Measurements from ENCODE around the gene KAZN.

The KAZN gene

GRCh38 chr1:14553711-14554110, 44.8 kb upstream of the KAZN start:
- no peak overlapping the region for H2BK120ac ChIP-seq (ENCODE audit: low read depth, low read length)
- H2BK15ac ChIP-seq (ENCODE audit: low read depth, poor library complexity, severe bottlenecking): no peak overlapping the region
- no peak overlapping the region for H4K8ac ChIP-seq (ENCODE audit: low read length)
- H3K9ac ChIP-seq (ENCODE audit: low read length): no peak overlapping the region
- no peak overlapping the region for H3K4me2 ChIP-seq (ENCODE audit: low read length, poor library complexity, severe bottlenecking)
- no peak for DNase-seq
- no peaks in the 10 kb centered on the region for H3K79me1 ChIP-seq (replicated peaks; ENCODE audit: low read length, poor library complexity, severe bottlenecking)
- no peak overlapping the region for H3K18ac ChIP-seq (ENCODE audit: low read depth in 1 of 2, low read length in 2 of 2)
- H2AK5ac ChIP-seq (ENCODE audit: low read length, severe bottlenecking): no peak overlapping the region
- no peaks in the 10 kb centered on the region for H3K9me3 ChIP-seq (ENCODE audit: control insufficient read depth, low read length)
- WGBS: 84% methylated on average over 7 of the region's 7 CpGs
- H3K4me1 ChIP-seq (ENCODE audit: control insufficient read depth, insufficient read depth, low read depth, low read length): no peaks in the 10 kb centered on the region
- H3K4me3 ChIP-seq (ENCODE audit: insufficient read depth in 1 of 2, low read depth in 1 of 2, low read length in 2 of 2): no peak overlapping the region
- no peak overlapping the region for H2BK5ac ChIP-seq (ENCODE audit: low read depth, low read length, poor library complexity, severe bottlenecking)
- H2AFZ ChIP-seq (ENCODE audit: low read depth, low read length): no peak overlapping the region
- H3K4ac ChIP-seq (ENCODE audit: low read depth in 1 of 2, low read length in 2 of 2): no peak overlapping the region
- H3K23ac ChIP-seq (ENCODE audit: low read length in 2 of 2): no peak overlapping the region
- peaks cover 0 to under 1% of the 10 kb centered on the region in 2 experiments for H3K27me3 ChIP-seq (ENCODE audit: control insufficient read depth in 1 of 2, insufficient read depth in 1 of 2, low read length in 2 of 2)
- no peaks in the 10 kb centered on the region for H3K36me3 ChIP-seq (ENCODE audit: control insufficient read depth in 1 of 2, insufficient read depth in 2 of 2, low read depth in 1 of 2, low read length in 2 of 2)
- no peak overlapping the region for H3K14ac ChIP-seq (ENCODE audit: low read length in 2 of 2)
- H2BK12ac ChIP-seq (ENCODE audit: low read length in 2 of 2): no peak overlapping the region
- no peak overlapping the region for H4K91ac ChIP-seq (ENCODE audit: low read length)
- H3K27ac ChIP-seq (ENCODE audit: low read length, poor library complexity, severe bottlenecking): no peak overlapping the region

GRCh38 chr1:14555091-14555490, 43.4 kb upstream of the KAZN start:
- Histone ChIP-seq H2AK5ac (ENCODE audit: low read length, severe bottlenecking) (no peak overlapping the region), H3K27me3 (ENCODE audit: control insufficient read depth in 1 of 2, insufficient read depth in 1 of 2, low read length in 2 of 2) (peaks cover 0 to 4% of the 10 kb centered on the region in 2 experiments), H3K18ac (ENCODE audit: low read depth in 1 of 2, low read length in 2 of 2) (no peak overlapping the region), H4K91ac (ENCODE audit: low read length) (no peak overlapping the region), H3K4me1 (ENCODE audit: control insufficient read depth, insufficient read depth, low read depth, low read length) (no peaks in the 10 kb centered on the region), H3K4me3 (ENCODE audit: insufficient read depth in 1 of 2, low read depth in 1 of 2, low read length in 2 of 2) (no peak overlapping the region), H3K36me3 (ENCODE audit: control insufficient read depth in 1 of 2, insufficient read depth in 2 of 2, low read depth in 1 of 2, low read length in 2 of 2) (no peaks in the 10 kb centered on the region), H2BK15ac (ENCODE audit: low read depth, poor library complexity, severe bottlenecking) (no peak overlapping the region), H3K14ac (ENCODE audit: low read length in 2 of 2) (no peak overlapping the region), H2BK120ac (ENCODE audit: low read depth, low read length) (no peak overlapping the region), H3K9ac (ENCODE audit: low read length) (no peak overlapping the region), H2BK12ac (ENCODE audit: low read length in 2 of 2) (no peak overlapping the region), H3K4ac (ENCODE audit: low read depth in 1 of 2, low read length in 2 of 2) (no peak overlapping the region), H2BK5ac (ENCODE audit: low read depth, low read length, poor library complexity, severe bottlenecking) (no peak overlapping the region), H3K9me3 (ENCODE audit: control insufficient read depth, low read length) (no peaks in the 10 kb centered on the region), H2AFZ (ENCODE audit: low read depth, low read length) (no peak overlapping the region), H3K79me1 (replicated peaks; ENCODE audit: low read length, poor library complexity, severe bottlenecking) (no peaks in the 10 kb centered on the region), H3K4me2 (ENCODE audit: low read length, poor library complexity, severe bottlenecking) (no peak overlapping the region), H3K23ac (ENCODE audit: low read length in 2 of 2) (no peak overlapping the region), H3K27ac (ENCODE audit: low read length, poor library complexity, severe bottlenecking) (no peak overlapping the region), H4K8ac (ENCODE audit: low read length) (no peak overlapping the region)
- 63% methylated on average over 1 of the region's 2 CpGs for WGBS
- no peak for DNase-seq

- Histone ChIP-seq H3K4ac (ENCODE audit: low read depth in 1 of 2, low read length in 2 of 2) (no peak overlapping the region), H2AFZ (ENCODE audit: low read depth, low read length) (no peak overlapping the region), H2BK15ac (ENCODE audit: low read depth, poor library complexity, severe bottlenecking) (no peak overlapping the region), H3K27me3 (ENCODE audit: control insufficient read depth in 1 of 2, insufficient read depth in 1 of 2, low read length in 2 of 2) (peaks cover 0 to 4% of the 10 kb centered on the region in 2 experiments), H3K27ac (ENCODE audit: low read length, poor library complexity, severe bottlenecking) (no peak overlapping the region), H4K8ac (ENCODE audit: low read length) (no peak overlapping the region), H3K4me1 (ENCODE audit: control insufficient read depth, insufficient read depth, low read depth, low read length) (no peaks in the 10 kb centered on the region), H2BK12ac (ENCODE audit: low read length in 2 of 2) (no peak overlapping the region), H3K79me1 (replicated peaks; ENCODE audit: low read length, poor library complexity, severe bottlenecking) (no peaks in the 10 kb centered on the region), H3K23ac (ENCODE audit: low read length in 2 of 2) (no peak overlapping the region), H2BK5ac (ENCODE audit: low read depth, low read length, poor library complexity, severe bottlenecking) (no peak overlapping the region), H3K18ac (ENCODE audit: low read depth in 1 of 2, low read length in 2 of 2) (no peak overlapping the region), H2AK5ac (ENCODE audit: low read length, severe bottlenecking) (no peak overlapping the region), H3K4me2 (ENCODE audit: low read length, poor library complexity, severe bottlenecking) (peak overlapping the region; percentile 16), H3K9ac (ENCODE audit: low read length) (no peak overlapping the region), H4K91ac (ENCODE audit: low read length) (no peak overlapping the region), H3K36me3 (ENCODE audit: control insufficient read depth in 1 of 2, insufficient read depth in 2 of 2, low read depth in 1 of 2, low read length in 2 of 2) (no peaks in the 10 kb centered on the region), H2BK120ac (ENCODE audit: low read depth, low read length) (no peak overlapping the region), H3K4me3 (ENCODE audit: insufficient read depth in 1 of 2, low read depth in 1 of 2, low read length in 2 of 2) (no peak overlapping the region), H3K14ac (ENCODE audit: low read length in 2 of 2) (no peak overlapping the region), H3K9me3 (ENCODE audit: control insufficient read depth, low read length) (peaks cover 8% of the 10 kb centered on the region)
- 79% methylated on average over 8 of the region's 8 CpGs for WGBS
- DNase-seq: no peak
Measured at GRCh38 chr1:14561014-14561693, 37.3 kb upstream of the KAZN start.

- H2BK5ac ChIP-seq (ENCODE audit: low read depth, low read length, poor library complexity, severe bottlenecking): no peak overlapping the region
- no peak overlapping the region for H3K4me2 ChIP-seq (ENCODE audit: low read length, poor library complexity, severe bottlenecking)
- no peaks in the 10 kb centered on the region for H3K27me3 ChIP-seq (ENCODE audit: control insufficient read depth in 1 of 2, insufficient read depth in 1 of 2, low read length in 2 of 2)
- no peak overlapping the region for H2BK120ac ChIP-seq (ENCODE audit: low read depth, low read length)
- no peaks in the 10 kb centered on the region for H3K4me1 ChIP-seq (ENCODE audit: control insufficient read depth, insufficient read depth, low read depth, low read length)
- no peak overlapping the region for H2BK12ac ChIP-seq (ENCODE audit: low read length in 2 of 2)
- no peaks in the 10 kb centered on the region for H3K36me3 ChIP-seq (ENCODE audit: control insufficient read depth in 1 of 2, insufficient read depth in 2 of 2, low read depth in 1 of 2, low read length in 2 of 2)
- H3K9ac ChIP-seq (ENCODE audit: low read length): no peak overlapping the region
- H4K91ac ChIP-seq (ENCODE audit: low read length): no peak overlapping the region
- H2BK15ac ChIP-seq (ENCODE audit: low read depth, poor library complexity, severe bottlenecking): no peak overlapping the region
- no peak overlapping the region for H4K8ac ChIP-seq (ENCODE audit: low read length)
- H3K23ac ChIP-seq (ENCODE audit: low read length in 2 of 2): no peak overlapping the region
- H3K27ac ChIP-seq (ENCODE audit: low read length, poor library complexity, severe bottlenecking): no peak overlapping the region
- no peak overlapping the region for H3K14ac ChIP-seq (ENCODE audit: low read length in 2 of 2)
- H3K79me1 ChIP-seq (replicated peaks; ENCODE audit: low read length, poor library complexity, severe bottlenecking): no peaks in the 10 kb centered on the region
- H3K18ac ChIP-seq (ENCODE audit: low read depth in 1 of 2, low read length in 2 of 2): no peak overlapping the region
- WGBS: no CpG with 5 or more reads among the region's 2 CpGs
- no peak overlapping the region for H3K4me3 ChIP-seq (ENCODE audit: insufficient read depth in 1 of 2, low read depth in 1 of 2, low read length in 2 of 2)
- no peak overlapping the region for H3K4ac ChIP-seq (ENCODE audit: low read depth in 1 of 2, low read length in 2 of 2)
- peaks cover 23% of the 10 kb centered on the region for H3K9me3 ChIP-seq (ENCODE audit: control insufficient read depth, low read length)
- DNase-seq: no peak
- no peak overlapping the region for H2AK5ac ChIP-seq (ENCODE audit: low read length, severe bottlenecking)
- H2AFZ ChIP-seq (ENCODE audit: low read depth, low read length): no peak overlapping the region
Measured at GRCh38 chr1:14565090-14565489, 33.4 kb upstream of the KAZN start.
